Mucosa of gallbladder (tissue), 1 donor: ENCODE results near the gene SHISA6. TPM values are rescaled to one million over a fixed set of nuclear protein-coding genes. Genes with fewer than 3 reads are reported as not detected.
"Not testable (repeated sequence)": the region's sequence is repeated elsewhere in the genome, so short reads cannot be mapped to it uniquely, and the experiment has no call there.

Experiments used
- DNase-seq: peaks from one replicate; pipeline ENCODE4 v3.0.0-alpha.2; 2020; ENCODE audit warnings: low spot score
- total RNA-seq: library from RNA; stranded (reverse); gene quantifications from one replicate; pipeline ENCODE4 v1.2.1, GENCODE V29; 2021
- donor health status: DM: no; HTN: no; CAD: no.

Gene SHISA6
- total RNA-seq, 1 donor from 2014 or later = 0.75 TPM

- DNase-seq = no peak
Measured at GRCh38 chr17:11267999-11268575, 27.1 kb downstream of the SHISA6 start.

- DNase-seq = no peak
Measured at GRCh38 chr17:11269210-11269609, 28.2 kb downstream of the SHISA6 start.

GRCh38 chr17:11272191-11272590, 31.2 kb downstream of the SHISA6 start:
- no peak for DNase-seq

GRCh38 chr17:11273596-11273995, 32.6 kb downstream of the SHISA6 start:
- DNase-seq = no peak

- no peak for DNase-seq
Measured at GRCh38 chr17:11274106-11274505, 33.1 kb downstream of the SHISA6 start.

GRCh38 chr17:11276486-11276885, 35.5 kb downstream of the SHISA6 start:
- no peak for DNase-seq

- no peak for DNase-seq
Measured at GRCh38 chr17:11278186-11278991, 37.4 kb downstream of the SHISA6 start.

- no peak for DNase-seq
Measured at GRCh38 chr17:11278992-11279270, 37.9 kb downstream of the SHISA6 start.

- DNase-seq = no peak
Measured at GRCh38 chr17:11279776-11280344, 38.8 kb downstream of the SHISA6 start.

- DNase-seq = no peak
Measured at GRCh38 chr17:11282586-11282985, 41.6 kb downstream of the SHISA6 start.

GRCh38 chr17:11284811-11285210, 43.8 kb downstream of the SHISA6 start:
- DNase-seq = no peak

GRCh38 chr17:11285946-11286345, 44.9 kb downstream of the SHISA6 start:
- DNase-seq = no peak

GRCh38 chr17:11287791-11288190, 46.8 kb downstream of the SHISA6 start:
- DNase-seq = no peak

- DNase-seq = no peak
Measured at GRCh38 chr17:11290814-11291213, 49.8 kb downstream of the SHISA6 start.

GRCh38 chr17:11292491-11292890, 51.5 kb downstream of the SHISA6 start:
- DNase-seq = no peak

GRCh38 chr17:11293480-11293879, 52.5 kb downstream of the SHISA6 start:
- DNase-seq = no peak

- no peak for DNase-seq
Measured at GRCh38 chr17:11294826-11295225, 53.8 kb downstream of the SHISA6 start.

- no peak for DNase-seq
Measured at GRCh38 chr17:11296994-11297393, 56.0 kb downstream of the SHISA6 start.

GRCh38 chr17:11298401-11298800, 57.4 kb downstream of the SHISA6 start:
- no peak for DNase-seq

- no peak for DNase-seq
Measured at GRCh38 chr17:11300201-11300600, 59.2 kb downstream of the SHISA6 start.

GRCh38 chr17:11300738-11301137, 59.7 kb downstream of the SHISA6 start:
- DNase-seq = no peak

- not testable (repeated sequence) for DNase-seq
Measured at GRCh38 chr17:11301874-11302273, 60.9 kb downstream of the SHISA6 start.

- no peak for DNase-seq
Measured at GRCh38 chr17:11302401-11303186, 61.6 kb downstream of the SHISA6 start.
